Activated naive CD4-positive, alpha-beta T cell treated with anti-CD3 and anti-CD28 coated beads, Interleukin-2, amount 10 ng/mL, durations not matched to agents 7 days and 5 days (primary cell): ENCODE measurements around the gene FAM185A.
"Not testable (repeated sequence)": the region's sequence is repeated elsewhere in the genome, so short reads cannot be mapped to it uniquely, and the experiment has no call there.

Source experiments
- CTCF ChIA-PET: fragments of 350-600 bp; sonication (Branson Sonifier 250); formaldehyde crosslinking; loops from one replicate; lab custom pipeline; 2021; ENCODE audit warnings: antibody characterized with exemption; lab: Charles Lee
- DNase-seq: peaks from one replicate; pipeline ENCODE4 v3.0.0-alpha.2; 2020
- H3K27ac Mint-ChIP-seq: one replicate; pipeline ENCODE4 v1.8.0; 2021; ENCODE audit warnings: mild to moderate bottlenecking, moderate library complexity, mixed read lengths
- H3K27me3 Mint-ChIP-seq: one replicate; pipeline ENCODE4 v1.8.0; 2021; ENCODE audit warnings: mild to moderate bottlenecking, mixed read lengths
- H3K36me3 Mint-ChIP-seq: one replicate; pipeline ENCODE4 v1.8.0; 2021; ENCODE audit warnings: mixed read lengths
- H3K4me1 Mint-ChIP-seq: one replicate; pipeline ENCODE4 v1.8.0; 2021; ENCODE audit warnings: mixed read lengths
- H3K4me3 Mint-ChIP-seq: one replicate; pipeline ENCODE4 v1.8.0; 2021; ENCODE audit warnings: mild to moderate bottlenecking, moderate library complexity, mixed read lengths
- H3K9me3 Mint-ChIP-seq: one replicate; pipeline ENCODE4 v1.8.0; 2021; ENCODE audit warnings: mixed read lengths

FAM185A gene

DNA sequence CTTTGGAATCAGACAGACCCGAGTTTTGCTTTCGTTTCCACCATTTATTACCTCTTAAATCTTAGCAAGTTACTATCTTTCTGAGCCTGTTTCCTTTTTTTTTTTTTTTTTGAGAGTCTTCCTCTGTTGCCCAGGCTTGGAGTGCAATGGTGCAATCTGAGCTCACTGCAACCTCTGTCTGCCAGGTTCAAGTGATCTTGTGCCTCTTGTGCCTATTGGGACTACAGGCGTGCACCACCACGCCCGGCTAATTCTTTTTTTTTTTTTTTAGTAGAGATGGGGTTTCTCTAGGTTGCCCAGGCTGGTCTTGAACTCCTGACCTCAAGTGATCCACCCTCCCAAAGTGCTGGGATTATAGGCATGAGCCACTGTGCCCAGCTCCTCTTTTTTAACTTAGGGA lies 84.5 kb downstream of the FAM185A start:
- no peaks in the 10 kb centered on the region for H3K27me3 Mint-ChIP-seq
- no peaks in the 10 kb centered on the region for H3K9me3 Mint-ChIP-seq
- DNase-seq, result no peak
- H3K27ac Mint-ChIP-seq, result no peak overlapping the region
- H3K4me1 Mint-ChIP-seq, result peaks cover 7% of the 10 kb centered on the region
- CTCF ChIA-PET, result no interaction called here
- H3K36me3 Mint-ChIP-seq, result peaks cover 3% of the 10 kb centered on the region
- H3K4me3 Mint-ChIP-seq, result no peak overlapping the region

DNA sequence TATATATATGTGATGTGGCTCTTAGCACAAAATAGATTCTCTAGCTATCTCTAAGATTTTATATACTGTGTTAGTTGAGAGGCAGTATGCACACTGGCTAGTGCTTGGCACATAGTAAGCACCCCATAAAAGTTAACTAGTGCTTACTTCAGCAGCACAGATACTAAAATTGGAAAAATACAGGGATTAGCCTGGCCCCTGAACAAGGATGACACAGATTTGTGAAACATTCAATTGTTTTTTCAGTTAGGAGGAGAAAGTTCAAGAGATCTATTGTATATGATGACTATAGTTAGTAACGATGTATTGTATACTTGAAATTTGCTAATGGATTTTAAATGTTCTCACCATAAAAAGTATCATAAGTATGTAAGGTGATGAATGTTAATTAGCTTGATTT lies 85.7 kb downstream of the FAM185A start:
- Mint-ChIP-seq H3K27ac (no peak overlapping the region), H3K36me3 (no peaks in the 10 kb centered on the region), H3K9me3 (no peaks in the 10 kb centered on the region), H3K4me3 (no peak overlapping the region), H3K27me3 (peaks cover 4% of the 10 kb centered on the region), H3K4me1 (peaks cover 7% of the 10 kb centered on the region)
- CTCF ChIA-PET, result no interaction called here
- DNase-seq, result no peak

DNA sequence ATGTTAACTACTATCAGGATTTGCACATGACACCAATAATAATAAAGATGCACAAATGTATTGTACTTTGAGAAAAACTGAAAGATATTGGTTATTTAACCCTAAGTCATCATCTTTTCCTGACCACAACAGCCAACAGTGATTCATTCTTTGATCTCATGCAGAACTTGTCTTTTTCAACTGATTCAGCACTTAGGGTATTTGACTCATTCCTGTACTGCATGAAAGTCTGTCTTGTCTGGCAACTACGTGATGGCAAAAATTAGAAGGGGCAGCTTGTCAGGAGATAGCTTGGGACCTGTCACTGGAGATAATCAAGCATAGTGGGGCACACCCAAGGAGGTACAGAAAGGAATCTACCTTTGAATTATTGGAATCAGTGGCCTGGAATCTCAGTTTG lies 86.2 kb downstream of the FAM185A start:
- Mint-ChIP-seq H3K27ac (no peak overlapping the region), H3K4me1 (peaks cover 7% of the 10 kb centered on the region), H3K36me3 (no peaks in the 10 kb centered on the region), H3K27me3 (peaks cover 4% of the 10 kb centered on the region), H3K9me3 (no peaks in the 10 kb centered on the region), H3K4me3 (no peak overlapping the region)
- DNase-seq, result peak; percentile 27
- CTCF ChIA-PET, result no interaction called here

DNA sequence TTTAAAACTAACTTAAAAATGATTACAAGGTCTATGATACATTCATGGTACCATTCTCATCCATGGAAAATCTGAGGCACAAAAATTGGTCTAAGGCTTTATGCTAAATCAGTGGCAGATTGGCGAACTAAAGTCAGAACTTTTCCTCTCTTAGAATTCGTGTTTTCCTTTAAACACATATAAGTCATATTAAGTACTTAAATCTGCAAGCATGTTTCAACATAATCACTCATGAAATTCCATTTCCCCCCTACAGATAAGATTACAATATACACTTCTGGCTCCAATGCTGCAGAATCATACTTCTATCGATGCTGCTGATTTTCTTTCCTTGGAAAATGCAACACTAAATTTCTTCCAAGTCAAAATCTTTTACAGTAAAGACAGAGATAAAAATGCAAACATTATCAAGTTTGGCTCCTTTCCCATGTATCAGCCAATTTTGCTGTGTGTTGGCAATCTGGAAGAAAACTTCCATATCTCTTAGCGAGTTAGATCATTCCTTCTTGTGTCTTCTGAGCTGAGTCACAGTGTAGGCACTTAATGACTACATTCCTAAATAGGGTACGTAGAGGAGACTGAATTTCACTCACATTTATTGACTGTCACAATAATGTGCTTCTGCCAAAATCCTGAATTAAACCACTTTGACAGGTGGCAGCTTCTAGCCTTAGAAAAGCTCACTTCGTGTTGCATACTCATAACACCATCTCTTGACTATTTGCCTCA lies 87.6 kb downstream of the FAM185A start:
- H3K27me3 Mint-ChIP-seq, result peaks cover 4% of the 10 kb centered on the region
- H3K4me1 Mint-ChIP-seq, result peaks cover 7% of the 10 kb centered on the region
- CTCF ChIA-PET, result interaction anchor here (1.4 kb wide), 1 partner anchor 226 kb away, joined by 4 read pairs; no protein-coding TSS in a partner anchor
- no peaks in the 10 kb centered on the region for H3K9me3 Mint-ChIP-seq
- H3K4me3 Mint-ChIP-seq, result no peak overlapping the region
- no peak overlapping the region for H3K27ac Mint-ChIP-seq
- H3K36me3 Mint-ChIP-seq, result no peaks in the 10 kb centered on the region
- DNase-seq, result no peak

- DNase-seq, result no peak
- CTCF ChIA-PET, result no interaction called here
- H3K27ac Mint-ChIP-seq, result no peak overlapping the region
- H3K9me3 Mint-ChIP-seq, result no peaks in the 10 kb centered on the region
- H3K36me3 Mint-ChIP-seq, result no peaks in the 10 kb centered on the region
- peaks cover 4% of the 10 kb centered on the region for H3K27me3 Mint-ChIP-seq
- H3K4me1 Mint-ChIP-seq, result peaks cover 7% of the 10 kb centered on the region
- no peak overlapping the region for H3K4me3 Mint-ChIP-seq
Measured at GRCh38 chr7:102836977-102837376, 88.2 kb downstream of the FAM185A start.

- Mint-ChIP-seq H3K4me1 (peaks cover 7% of the 10 kb centered on the region), H3K36me3 (no peaks in the 10 kb centered on the region), H3K27ac (no peak overlapping the region), H3K27me3 (peaks cover 4% of the 10 kb centered on the region), H3K4me3 (no peak overlapping the region), H3K9me3 (no peaks in the 10 kb centered on the region)
- no peak for DNase-seq
- CTCF ChIA-PET, result no interaction called here
Measured at GRCh38 chr7:102837802-102838201, 89.0 kb downstream of the FAM185A start.

DNA sequence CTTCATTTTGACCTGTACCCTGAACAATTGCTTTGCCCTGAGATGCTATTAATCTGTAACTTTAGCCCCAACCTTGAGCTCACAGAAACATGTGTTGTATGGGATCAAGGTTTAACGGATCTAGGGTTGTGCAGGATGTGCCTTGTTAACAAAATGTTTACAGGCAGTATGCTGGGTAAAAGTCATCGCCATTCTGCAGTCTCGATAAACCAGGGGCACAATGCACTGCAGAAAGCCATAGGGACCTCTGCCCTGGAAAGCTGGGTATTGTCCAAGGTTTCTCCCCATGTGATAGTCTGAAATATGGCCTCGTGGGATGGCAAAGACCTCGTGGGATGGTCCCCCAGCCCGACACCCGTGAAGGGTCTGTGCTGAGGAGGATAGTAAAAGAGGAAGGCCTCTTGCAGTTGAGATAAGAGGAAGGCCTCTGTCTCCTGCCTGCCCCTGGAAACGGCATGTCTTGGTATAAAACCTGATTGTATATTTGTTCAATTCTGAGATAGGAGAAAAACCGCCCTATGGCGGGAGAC lies 89.8 kb downstream of the FAM185A start:
- CTCF ChIA-PET, H3K9me3 Mint-ChIP-seq, H3K27ac Mint-ChIP-seq, H3K4me3 Mint-ChIP-seq, DNase-seq, H3K36me3 Mint-ChIP-seq, H3K4me1 Mint-ChIP-seq, H3K27me3 Mint-ChIP-seq: not testable (repeated sequence)

DNA sequence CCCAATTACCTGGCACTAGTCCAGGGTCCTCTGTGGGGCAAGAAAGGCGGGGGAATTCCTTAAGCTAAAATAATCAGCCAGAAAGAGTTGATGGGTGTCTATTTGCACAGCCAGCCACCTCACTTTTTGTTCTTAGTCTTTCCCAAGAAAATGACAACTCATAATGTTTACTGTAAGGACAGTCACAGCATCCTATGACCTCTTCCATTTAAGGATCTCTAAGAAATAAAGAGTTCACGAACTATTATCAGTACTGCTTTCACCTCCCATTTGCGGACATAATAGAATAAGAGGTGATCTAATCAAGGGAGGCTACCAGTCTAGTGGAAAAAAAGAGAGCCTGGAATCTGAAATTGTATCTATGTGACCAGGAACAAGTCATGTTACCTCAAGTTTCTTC lies 91.6 kb downstream of the FAM185A start:
- H3K4me1 Mint-ChIP-seq, result no peaks in the 10 kb centered on the region
- H3K27ac Mint-ChIP-seq, result no peak overlapping the region
- peaks cover 4% of the 10 kb centered on the region for H3K27me3 Mint-ChIP-seq
- no peak overlapping the region for H3K4me3 Mint-ChIP-seq
- CTCF ChIA-PET, result no interaction called here
- H3K9me3 Mint-ChIP-seq, result no peaks in the 10 kb centered on the region
- H3K36me3 Mint-ChIP-seq, result no peaks in the 10 kb centered on the region
- DNase-seq, result no peak

- Mint-ChIP-seq H3K27ac (no peak overlapping the region), H3K36me3 (no peaks in the 10 kb centered on the region), H3K4me3 (no peak overlapping the region), H3K4me1 (no peaks in the 10 kb centered on the region), H3K9me3 (no peaks in the 10 kb centered on the region), H3K27me3 (peaks cover 4% of the 10 kb centered on the region)
- DNase-seq, result no peak
- CTCF ChIA-PET, result no interaction called here
Measured at GRCh38 chr7:102841290-102841689, 92.5 kb downstream of the FAM185A start.

DNA sequence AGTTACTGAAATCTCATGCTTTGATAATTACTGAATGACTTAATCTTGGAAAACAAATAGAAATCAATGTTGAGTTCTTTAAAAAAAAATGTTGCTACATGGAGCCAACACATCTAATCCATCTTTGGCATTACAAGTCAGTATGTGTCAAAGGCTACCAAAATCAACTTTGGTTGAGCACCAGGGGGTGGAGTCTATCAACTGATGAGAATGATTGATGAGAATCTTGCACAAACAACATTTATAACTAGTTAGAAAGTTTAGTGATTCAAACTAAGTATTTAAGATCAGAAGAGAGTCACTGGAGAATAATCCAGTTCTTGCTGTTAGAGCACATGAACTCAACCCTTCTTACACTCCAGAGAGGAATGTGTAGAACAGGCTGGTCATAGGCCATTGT lies 93.5 kb downstream of the FAM185A start:
- Mint-ChIP-seq H3K4me1 (no peaks in the 10 kb centered on the region), H3K27me3 (peaks cover 4% of the 10 kb centered on the region), H3K36me3 (no peaks in the 10 kb centered on the region), H3K4me3 (no peak overlapping the region), H3K9me3 (no peaks in the 10 kb centered on the region), H3K27ac (no peak overlapping the region)
- no peak for DNase-seq
- CTCF ChIA-PET, result interaction anchor here (0.7 kb wide), 1 partner anchor 16 kb away, joined by 3 read pairs; no protein-coding TSS in a partner anchor

DNA sequence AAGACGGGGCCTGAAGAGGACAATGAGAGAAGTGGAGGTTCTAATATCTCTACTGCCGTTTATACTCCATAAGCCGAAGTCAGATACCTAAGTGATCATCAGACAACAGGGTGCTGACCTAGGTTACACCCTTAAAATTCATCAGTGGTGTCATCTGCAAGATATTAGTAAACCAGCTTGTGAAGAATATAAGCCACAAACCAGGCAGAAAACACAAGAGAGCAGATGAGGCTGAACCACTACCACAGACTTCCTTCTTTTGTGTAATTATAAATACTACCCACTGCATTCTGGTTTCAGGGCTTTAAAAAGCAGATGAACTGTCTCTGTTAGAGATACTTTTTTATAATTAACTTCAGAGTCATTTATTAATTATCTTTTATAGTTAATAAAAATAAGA lies 95.1 kb downstream of the FAM185A start:
- H3K36me3 Mint-ChIP-seq, result no peaks in the 10 kb centered on the region
- H3K27me3 Mint-ChIP-seq, result peaks cover 4% of the 10 kb centered on the region
- H3K9me3 Mint-ChIP-seq, result no peaks in the 10 kb centered on the region
- CTCF ChIA-PET, result no interaction called here
- no peak for DNase-seq
- H3K4me1 Mint-ChIP-seq, result no peaks in the 10 kb centered on the region
- no peak overlapping the region for H3K4me3 Mint-ChIP-seq
- H3K27ac Mint-ChIP-seq, result no peak overlapping the region

DNA sequence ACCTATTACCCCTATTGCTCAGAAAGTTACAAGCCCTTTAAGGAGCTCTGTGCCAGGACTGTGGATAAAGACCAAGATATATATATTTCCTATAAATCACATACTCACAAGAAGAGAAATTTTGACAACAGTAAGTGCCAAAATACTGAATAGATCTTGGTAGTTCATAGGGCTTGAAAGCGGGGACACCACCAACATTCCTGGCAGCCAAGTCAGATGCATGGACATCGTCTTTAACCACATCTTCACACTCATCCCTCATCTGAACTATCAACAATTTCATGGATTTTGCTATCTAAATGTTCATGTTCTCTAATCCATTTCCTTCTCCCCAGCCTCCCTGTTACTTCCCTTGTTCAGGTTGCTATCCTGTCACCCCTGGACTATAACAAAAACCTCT lies 96.5 kb downstream of the FAM185A start:
- no peak for DNase-seq
- H3K27me3 Mint-ChIP-seq, result no peaks in the 10 kb centered on the region
- H3K4me3 Mint-ChIP-seq, result no peak overlapping the region
- no peaks in the 10 kb centered on the region for H3K9me3 Mint-ChIP-seq
- no peaks in the 10 kb centered on the region for H3K36me3 Mint-ChIP-seq
- CTCF ChIA-PET, result interaction anchor here (0.6 kb wide), 1 partner anchor 25 kb away, joined by 3 read pairs; no protein-coding TSS in a partner anchor
- no peaks in the 10 kb centered on the region for H3K4me1 Mint-ChIP-seq
- no peak overlapping the region for H3K27ac Mint-ChIP-seq

GRCh38 chr7:102849079-102849478 lies 100.3 kb downstream of the FAM185A start:
- Mint-ChIP-seq H3K9me3 (no peaks in the 10 kb centered on the region), H3K27ac (no peak overlapping the region), H3K36me3 (no peaks in the 10 kb centered on the region), H3K4me1 (no peaks in the 10 kb centered on the region), H3K4me3 (no peak overlapping the region), H3K27me3 (no peaks in the 10 kb centered on the region)
- CTCF ChIA-PET, result no interaction called here
- DNase-seq, result no peak

DNA sequence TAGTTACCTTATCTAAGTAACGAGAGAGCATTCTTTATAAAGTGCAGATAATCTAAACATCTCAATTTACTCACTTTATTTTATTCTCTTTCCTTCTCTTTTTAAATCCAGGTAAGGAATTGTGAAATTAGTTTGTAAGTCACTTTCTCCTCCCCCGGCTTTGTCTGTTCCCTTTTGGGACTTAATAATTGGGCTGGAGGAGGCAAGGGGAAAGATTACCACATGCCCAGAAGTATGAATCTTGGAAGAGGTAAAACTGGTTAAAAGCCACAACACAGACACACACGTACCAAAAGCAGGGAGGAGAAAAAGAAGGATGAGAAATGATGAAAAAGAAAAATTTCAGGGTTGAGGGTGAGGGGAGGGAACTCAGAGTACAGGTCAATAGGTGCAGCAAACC lies 100.7 kb downstream of the FAM185A start:
- no peak overlapping the region for H3K4me3 Mint-ChIP-seq
- H3K27me3 Mint-ChIP-seq, result no peaks in the 10 kb centered on the region
- H3K4me1 Mint-ChIP-seq, result no peaks in the 10 kb centered on the region
- H3K9me3 Mint-ChIP-seq, result no peaks in the 10 kb centered on the region
- CTCF ChIA-PET, result no interaction called here
- no peak overlapping the region for H3K27ac Mint-ChIP-seq
- H3K36me3 Mint-ChIP-seq, result no peaks in the 10 kb centered on the region
- no peak for DNase-seq

DNA sequence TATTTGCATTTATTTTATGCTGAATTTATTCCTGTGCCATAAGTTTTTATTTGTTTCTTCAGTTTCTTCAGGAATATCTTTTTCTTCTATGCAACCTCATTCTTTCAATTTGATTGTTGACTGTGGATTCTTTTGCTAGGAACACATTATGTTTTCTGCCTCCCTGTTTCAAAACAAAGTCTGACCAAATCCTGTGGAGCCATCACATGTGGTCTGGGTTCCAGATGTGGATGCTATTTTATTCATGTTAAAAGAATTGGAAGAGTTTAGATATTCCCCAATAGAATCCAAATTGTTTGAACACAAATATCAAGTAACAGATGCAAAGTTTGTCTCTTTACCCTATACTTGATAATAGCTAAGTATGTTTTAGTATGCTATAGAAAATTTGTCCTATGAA lies 107.2 kb downstream of the FAM185A start:
- DNase-seq, result no peak
- Mint-ChIP-seq H3K36me3 (no peaks in the 10 kb centered on the region), H3K27ac (no peak overlapping the region), H3K27me3 (no peaks in the 10 kb centered on the region), H3K4me3 (no peak overlapping the region), H3K4me1 (no peaks in the 10 kb centered on the region), H3K9me3 (no peaks in the 10 kb centered on the region)
- CTCF ChIA-PET, result no interaction called here
